Stimulated activated naive CD8-positive, alpha-beta T cell treated with anti-CD3 and anti-CD28 coated beads, Interleukin-15, Interleukin-2, amounts not matched to agents 100 ng/mL and 50 ng/mL, for 24 hours (primary cell): ENCODE measurements around the gene TESK2.
"Not testable (repeated sequence)": the region's sequence is repeated elsewhere in the genome, so short reads cannot be mapped to it uniquely, and the experiment has no call there.

ENCODE experiments used
- H3K27ac Mint-ChIP-seq: one replicate; pipeline ENCODE4 v1.8.0; 2021; ENCODE audit warnings: mild to moderate bottlenecking, mixed read lengths
- H3K27me3 Mint-ChIP-seq: one replicate; pipeline ENCODE4 v1.8.0; 2021; ENCODE audit warnings: mixed read lengths
- H3K36me3 Mint-ChIP-seq: one replicate; pipeline ENCODE4 v1.8.0; 2021; ENCODE audit warnings: low read depth, mixed read lengths
- H3K4me1 Mint-ChIP-seq: one replicate; pipeline ENCODE4 v1.8.0; 2021; ENCODE audit warnings: low read depth, mixed read lengths
- H3K4me3 Mint-ChIP-seq: one replicate; pipeline ENCODE4 v1.8.0; 2021; ENCODE audit warnings: mild to moderate bottlenecking, mixed read lengths
- H3K9me3 Mint-ChIP-seq: one replicate; pipeline ENCODE4 v1.8.0; 2021; ENCODE audit warnings: mixed read lengths

The TESK2 gene

GRCh38 chr1:45493116-45493697 is 2.2 kb upstream of the TESK2 start:
- Mint-ChIP-seq H3K4me1 (peaks cover 5% of the 10 kb centered on the region), H3K27me3 (no peaks in the 10 kb centered on the region), H3K27ac (no peak overlapping the region), H3K9me3 (no peaks in the 10 kb centered on the region), H3K4me3 (no peak overlapping the region), H3K36me3 (no peaks in the 10 kb centered on the region)

- Mint-ChIP-seq H3K36me3 (no peaks in the 10 kb centered on the region), H3K4me3 (no peak overlapping the region), H3K4me1 (peaks cover 5% of the 10 kb centered on the region), H3K27me3 (no peaks in the 10 kb centered on the region), H3K27ac (no peak overlapping the region), H3K9me3 (no peaks in the 10 kb centered on the region)
These were observed 1.7 kb upstream of the TESK2 start for GRCh38 chr1:45492691-45493090.

- Mint-ChIP-seq H3K36me3 (no peaks in the 10 kb centered on the region), H3K4me3 (no peak overlapping the region), H3K4me1 (peaks cover 5% of the 10 kb centered on the region), H3K27me3 (no peaks in the 10 kb centered on the region), H3K9me3 (no peaks in the 10 kb centered on the region), H3K27ac (no peak overlapping the region)
These were observed 711 bp upstream of the TESK2 start for GRCh38 chr1:45491487-45492260.

- Mint-ChIP-seq H3K27me3 (no peaks in the 10 kb centered on the region), H3K4me3 (no peak overlapping the region), H3K27ac (no peak overlapping the region), H3K36me3 (no peaks in the 10 kb centered on the region), H3K4me1 (peaks cover 5% of the 10 kb centered on the region), H3K9me3 (no peaks in the 10 kb centered on the region)
These were observed 790 bp downstream of the TESK2 start for GRCh38 chr1:45490121-45490625.

- not testable (repeated sequence) for H3K9me3 Mint-ChIP-seq, H3K4me1 Mint-ChIP-seq, H3K36me3 Mint-ChIP-seq, H3K27me3 Mint-ChIP-seq
- Mint-ChIP-seq H3K4me3 (peak overlapping the region; percentile 17), H3K27ac (peak overlapping the region; percentile 52)
These were observed 1.6 kb downstream of the TESK2 start for GRCh38 chr1:45489379-45489778.

GRCh38 chr1:45488666-45489377 is 2.1 kb downstream of the TESK2 start:
- Mint-ChIP-seq H3K4me3 (peak overlapping the region; percentile 17), H3K36me3 (no peaks in the 10 kb centered on the region), H3K4me1 (peaks cover 5% of the 10 kb centered on the region), H3K27ac (peak overlapping the region; percentile 52), H3K9me3 (no peaks in the 10 kb centered on the region), H3K27me3 (no peaks in the 10 kb centered on the region)

- Mint-ChIP-seq H3K27me3 (no peaks in the 10 kb centered on the region), H3K9me3 (no peaks in the 10 kb centered on the region), H3K27ac (no peak overlapping the region), H3K36me3 (no peaks in the 10 kb centered on the region), H3K4me1 (no peaks in the 10 kb centered on the region), H3K4me3 (no peak overlapping the region)
These were observed 5.0 kb downstream of the TESK2 start for GRCh38 chr1:45485949-45486348.

- no peaks in the 10 kb centered on the region for H3K9me3 Mint-ChIP-seq
- H3K27me3 Mint-ChIP-seq: no peaks in the 10 kb centered on the region
- H3K4me3 Mint-ChIP-seq: no peak overlapping the region
- peaks cover 4% of the 10 kb centered on the region for H3K4me1 Mint-ChIP-seq
- no peak overlapping the region for H3K27ac Mint-ChIP-seq
- no peaks in the 10 kb centered on the region for H3K36me3 Mint-ChIP-seq
These were observed 11.8 kb downstream of the TESK2 start for GRCh38 chr1:45479039-45479748.

GRCh38 chr1:45478121-45478814 is 12.7 kb downstream of the TESK2 start:
- Mint-ChIP-seq H3K4me1 (peaks cover 4% of the 10 kb centered on the region), H3K36me3 (no peaks in the 10 kb centered on the region), H3K4me3 (no peak overlapping the region), H3K9me3 (no peaks in the 10 kb centered on the region), H3K27me3 (no peaks in the 10 kb centered on the region), H3K27ac (no peak overlapping the region)

GRCh38 chr1:45477646-45478045 is 13.3 kb downstream of the TESK2 start:
- H3K9me3 Mint-ChIP-seq: no peaks in the 10 kb centered on the region
- no peak overlapping the region for H3K27ac Mint-ChIP-seq
- peaks cover 4% of the 10 kb centered on the region for H3K4me1 Mint-ChIP-seq
- H3K36me3 Mint-ChIP-seq: no peaks in the 10 kb centered on the region
- H3K4me3 Mint-ChIP-seq: no peak overlapping the region
- H3K27me3 Mint-ChIP-seq: no peaks in the 10 kb centered on the region

- peaks cover 14% of the 10 kb centered on the region for H3K4me1 Mint-ChIP-seq
- not testable (repeated sequence) for H3K27ac Mint-ChIP-seq, H3K9me3 Mint-ChIP-seq, H3K27me3 Mint-ChIP-seq, H3K4me3 Mint-ChIP-seq, H3K36me3 Mint-ChIP-seq
These were observed 16.8 kb downstream of the TESK2 start for GRCh38 chr1:45474194-45474593.

GRCh38 chr1:45473302-45473701 is 17.7 kb downstream of the TESK2 start:
- H3K4me1 Mint-ChIP-seq: peaks cover 10% of the 10 kb centered on the region
- H3K36me3 Mint-ChIP-seq: no peaks in the 10 kb centered on the region
- H3K9me3 Mint-ChIP-seq: no peaks in the 10 kb centered on the region
- no peak overlapping the region for H3K27ac Mint-ChIP-seq
- no peak overlapping the region for H3K4me3 Mint-ChIP-seq
- H3K27me3 Mint-ChIP-seq: no peaks in the 10 kb centered on the region

- no peak overlapping the region for H3K4me3 Mint-ChIP-seq
- H3K27me3 Mint-ChIP-seq: no peaks in the 10 kb centered on the region
- no peak overlapping the region for H3K27ac Mint-ChIP-seq
- no peaks in the 10 kb centered on the region for H3K36me3 Mint-ChIP-seq
- no peaks in the 10 kb centered on the region for H3K9me3 Mint-ChIP-seq
- H3K4me1 Mint-ChIP-seq: peaks cover 10% of the 10 kb centered on the region
These were observed 20.6 kb downstream of the TESK2 start for GRCh38 chr1:45470306-45470798.

- not testable (repeated sequence) for H3K9me3 Mint-ChIP-seq, H3K27me3 Mint-ChIP-seq, H3K27ac Mint-ChIP-seq, H3K4me1 Mint-ChIP-seq, H3K4me3 Mint-ChIP-seq, H3K36me3 Mint-ChIP-seq
These were observed 23.6 kb downstream of the TESK2 start for GRCh38 chr1:45467353-45467752.
